ENCODE results near the gene RBBP8NL.

DNA sequence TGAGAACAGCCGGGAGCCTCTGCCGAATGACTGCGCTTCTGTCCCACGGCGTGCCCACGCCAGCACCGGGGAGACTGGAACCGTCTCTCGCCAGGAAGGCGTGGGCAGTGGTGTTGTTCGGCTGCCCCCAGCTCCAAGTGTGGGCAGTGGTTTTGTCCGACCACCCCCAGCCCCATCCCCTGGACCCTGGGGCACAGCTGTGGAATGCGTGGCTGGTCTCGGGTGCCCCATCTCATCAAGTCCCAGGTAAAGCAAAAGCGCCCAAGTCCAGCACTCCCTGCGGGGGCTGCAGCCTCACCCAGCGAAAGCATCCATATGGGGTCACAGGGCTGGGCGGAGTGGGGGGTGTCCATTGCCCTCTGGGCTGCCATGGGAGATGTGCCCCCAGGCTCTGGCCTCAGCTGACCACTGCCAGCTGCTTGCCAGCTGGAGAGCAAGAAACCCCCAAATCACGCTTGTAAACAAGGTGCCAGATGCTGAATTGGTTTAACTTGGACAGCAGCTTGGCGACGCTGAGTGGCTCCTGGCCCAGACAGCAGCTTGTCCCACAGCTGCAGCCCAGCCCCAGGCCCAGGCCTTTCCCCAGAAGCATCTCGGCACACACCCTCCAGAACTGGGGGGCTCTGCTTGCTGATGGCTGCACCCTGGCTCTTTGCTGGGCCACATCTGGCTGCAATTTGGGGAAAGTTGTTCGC is 24.7 kb downstream of the RBBP8NL start:
- no peak for TF ChIP-seq EZH2 (IDR thresholded peaks at IDR 0.05; ENCODE audit: borderline replicate concordance, low read depth, low read length, severe bottlenecking)
- TF ChIP-seq, protein P1, sequence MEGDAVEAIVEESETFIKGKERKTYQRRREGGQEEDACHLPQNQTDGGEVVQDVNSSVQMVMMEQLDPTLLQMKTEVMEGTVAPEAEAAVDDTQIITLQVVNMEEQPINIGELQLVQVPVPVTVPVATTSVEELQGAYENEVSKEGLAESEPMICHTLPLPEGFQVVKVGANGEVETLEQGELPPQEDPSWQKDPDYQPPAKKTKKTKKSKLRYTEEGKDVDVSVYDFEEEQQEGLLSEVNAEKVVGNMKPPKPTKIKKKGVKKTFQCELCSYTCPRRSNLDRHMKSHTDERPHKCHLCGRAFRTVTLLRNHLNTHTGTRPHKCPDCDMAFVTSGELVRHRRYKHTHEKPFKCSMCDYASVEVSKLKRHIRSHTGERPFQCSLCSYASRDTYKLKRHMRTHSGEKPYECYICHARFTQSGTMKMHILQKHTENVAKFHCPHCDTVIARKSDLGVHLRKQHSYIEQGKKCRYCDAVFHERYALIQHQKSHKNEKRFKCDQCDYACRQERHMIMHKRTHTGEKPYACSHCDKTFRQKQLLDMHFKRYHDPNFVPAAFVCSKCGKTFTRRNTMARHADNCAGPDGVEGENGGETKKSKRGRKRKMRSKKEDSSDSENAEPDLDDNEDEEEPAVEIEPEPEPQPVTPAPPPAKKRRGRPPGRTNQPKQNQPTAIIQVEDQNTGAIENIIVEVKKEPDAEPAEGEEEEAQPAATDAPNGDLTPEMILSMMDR (IDR thresholded peaks at IDR 0.05; ENCODE audit: borderline replicate concordance, extremely low read depth, low read length, poor library complexity, severe bottlenecking) = no peak

Measured in DND-41 (cell line).